T1000 (cell line): ENCODE data around the gene FAM149A.

Experiments
- DNase-seq: peaks from one replicate; lab custom pipeline; 2025; ENCODE audit warnings: mixed read lengths; lab: John Stamatoyannopoulos, UW

The FAM149A gene

GRCh38 chr4:186105647-186106321 lies 1.3 kb downstream of the FAM149A start:
- DNase-seq: no peak

- DNase-seq: no peak
Observed at GRCh38 chr4:186107947-186108346, 3.4 kb downstream of the FAM149A start.

DNA sequence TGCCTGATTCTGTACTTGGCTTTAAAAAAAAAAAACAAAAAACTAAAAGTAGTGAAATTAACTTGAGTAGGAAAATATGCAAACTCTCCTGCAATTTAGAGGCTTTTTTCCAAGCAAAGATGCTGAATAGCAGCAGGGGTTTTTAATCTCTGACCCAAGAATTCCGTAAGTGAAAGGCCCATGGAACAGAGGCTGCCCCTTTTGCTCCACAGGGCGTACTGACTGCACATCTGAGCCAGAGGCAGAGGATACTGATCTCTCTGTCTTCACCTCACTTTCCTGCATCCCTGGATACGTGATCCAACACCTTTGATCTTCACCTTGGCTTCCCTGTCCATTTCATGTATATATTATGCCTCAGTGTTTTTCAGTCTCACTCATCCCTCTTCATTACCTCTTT lies 3.9 kb downstream of the FAM149A start:
- no peak for DNase-seq

DNA sequence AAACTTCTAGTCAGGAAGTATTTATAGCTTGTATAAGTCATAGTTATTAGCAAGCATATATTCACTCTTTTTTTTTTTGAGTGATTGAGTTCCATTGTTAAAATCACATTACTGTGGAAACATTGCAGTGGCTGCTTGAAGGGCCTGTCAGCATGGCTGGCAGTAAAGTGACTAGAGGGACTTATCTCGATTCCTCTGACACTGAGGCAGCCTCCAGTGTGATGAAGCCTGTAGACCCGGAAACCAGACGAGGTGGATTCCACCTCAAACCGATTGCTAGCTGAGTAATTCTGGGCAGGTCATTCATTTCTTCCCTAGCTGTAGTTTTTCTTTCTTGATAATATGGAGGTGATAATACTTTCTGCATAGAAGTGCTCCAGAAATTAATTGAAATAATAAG lies 4.7 kb downstream of the FAM149A start:
- DNase-seq: no peak

- DNase-seq: no peak
Observed at GRCh38 chr4:186116697-186117096, 12.2 kb downstream of the FAM149A start.

DNA sequence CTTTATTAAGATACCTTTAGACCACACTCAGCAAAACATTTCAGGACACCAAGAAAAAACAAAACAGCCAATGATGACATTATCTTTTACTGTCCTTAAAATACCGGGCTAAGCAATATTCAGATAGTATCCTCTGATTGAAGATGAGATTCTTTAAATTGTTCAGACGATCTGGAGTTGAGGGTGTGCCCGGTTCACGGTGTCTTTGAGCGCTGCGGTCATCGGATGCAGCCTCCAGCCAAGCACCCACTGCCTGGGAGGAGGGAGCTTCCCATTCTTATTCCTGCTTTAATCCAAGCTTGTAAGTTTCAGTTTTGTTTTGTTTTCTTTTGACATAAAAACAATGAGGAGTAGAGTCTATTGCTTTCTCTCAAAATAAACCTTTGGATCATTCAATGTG lies 14.1 kb downstream of the FAM149A start:
- DNase-seq: no peak

DNA sequence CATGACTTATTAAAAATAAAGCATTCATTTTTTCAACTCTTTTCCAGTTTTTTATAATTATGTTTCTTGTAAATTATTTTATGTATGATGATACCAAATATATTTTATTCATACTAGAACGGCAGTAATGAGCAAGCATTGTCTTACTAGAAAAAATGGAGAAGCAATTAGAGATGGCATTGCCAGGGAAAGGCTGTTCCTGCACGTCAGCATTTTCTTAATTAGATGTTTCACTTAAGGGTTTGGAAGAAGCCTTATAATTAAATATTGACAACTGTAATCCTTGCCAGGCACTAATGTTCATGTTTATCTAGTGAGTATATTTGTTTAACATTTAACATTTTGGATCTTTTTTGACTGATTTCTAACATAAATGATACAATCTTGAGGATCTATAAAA lies 16.6 kb downstream of the FAM149A start:
- DNase-seq: no peak

- no peak for DNase-seq
Observed at GRCh38 chr4:186128842-186129241, 24.3 kb downstream of the FAM149A start.

DNA sequence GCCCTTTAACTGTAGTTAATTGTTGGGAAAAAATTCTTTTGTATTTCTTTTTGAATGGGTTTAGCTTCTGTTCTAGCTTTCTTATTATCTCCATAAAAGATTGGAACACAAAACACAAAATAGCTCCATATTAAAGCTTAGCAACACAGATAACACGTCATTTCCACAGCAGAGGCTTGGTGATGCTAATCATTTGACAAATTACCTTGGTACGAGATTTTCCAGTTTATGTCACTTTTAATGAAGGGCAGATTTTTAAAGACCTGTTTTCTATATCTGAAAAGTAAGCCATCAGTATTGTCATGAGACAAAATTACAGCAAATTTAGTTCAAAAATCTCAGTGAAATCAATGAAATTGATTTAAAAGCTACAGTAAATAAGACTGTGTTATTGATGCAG lies 27.4 kb downstream of the FAM149A start:
- no peak for DNase-seq

GRCh38 chr4:186132577-186133242 lies 28.2 kb downstream of the FAM149A start:
- no peak for DNase-seq

DNA sequence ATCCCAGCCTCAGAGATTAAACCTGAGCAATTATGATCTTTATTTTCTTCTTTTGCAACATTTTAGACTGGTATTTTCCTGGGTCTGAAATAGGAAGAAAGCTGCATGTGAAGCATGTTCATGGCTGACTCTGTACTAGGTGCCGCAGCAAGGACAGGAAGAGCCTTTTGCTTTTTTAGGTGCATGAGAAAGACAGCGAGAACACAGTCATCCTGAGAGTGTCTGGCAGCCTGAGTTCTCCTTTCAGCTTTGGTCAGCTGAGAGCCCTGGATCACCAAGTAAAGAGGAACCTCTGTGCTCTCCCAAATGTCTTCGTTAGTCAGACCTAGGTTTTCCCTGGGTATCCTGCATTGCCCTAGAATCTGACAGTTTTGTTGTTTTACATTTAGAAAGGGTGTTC lies 29.8 kb downstream of the FAM149A start:
- DNase-seq: no peak

- DNase-seq: no peak
Observed at GRCh38 chr4:186134861-186135260, 30.4 kb downstream of the FAM149A start.

GRCh38 chr4:186137196-186137794 lies 32.8 kb downstream of the FAM149A start:
- DNase-seq: no peak

GRCh38 chr4:186144198-186144945 lies 39.9 kb downstream of the FAM149A start:
- DNase-seq: no peak

DNA sequence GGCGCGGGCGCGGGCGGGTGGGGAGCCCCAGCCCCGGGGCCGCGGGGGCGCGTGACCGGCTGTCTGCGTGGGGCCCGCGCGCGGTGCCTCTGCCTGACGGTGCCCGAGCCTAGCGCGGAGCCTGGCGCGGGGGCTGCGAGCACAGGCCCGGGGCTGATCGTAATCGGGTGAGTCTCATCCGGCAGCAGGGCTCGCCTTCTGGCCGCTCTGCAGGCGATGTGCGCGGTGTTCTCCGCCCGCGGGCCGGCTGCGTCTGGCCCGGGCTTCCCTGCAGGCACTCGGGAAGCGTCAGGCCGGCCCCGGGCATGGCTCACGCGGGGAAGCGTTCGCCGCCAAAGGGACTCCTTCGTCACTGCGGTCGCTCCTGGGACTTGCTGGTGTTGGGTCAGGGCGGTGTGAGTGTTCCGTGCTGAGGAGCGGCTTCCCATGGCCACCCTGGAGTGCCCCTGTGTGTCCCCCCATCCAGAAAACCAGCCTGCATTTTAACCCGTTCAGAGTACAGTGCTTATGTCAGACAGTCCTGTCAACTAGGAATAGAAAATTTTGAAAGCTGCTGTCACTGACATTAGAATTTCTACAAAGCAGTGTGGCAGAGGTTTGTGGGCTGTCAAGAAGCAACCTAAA lies 40.6 kb downstream of the FAM149A start:
- DNase-seq: no peak

DNA sequence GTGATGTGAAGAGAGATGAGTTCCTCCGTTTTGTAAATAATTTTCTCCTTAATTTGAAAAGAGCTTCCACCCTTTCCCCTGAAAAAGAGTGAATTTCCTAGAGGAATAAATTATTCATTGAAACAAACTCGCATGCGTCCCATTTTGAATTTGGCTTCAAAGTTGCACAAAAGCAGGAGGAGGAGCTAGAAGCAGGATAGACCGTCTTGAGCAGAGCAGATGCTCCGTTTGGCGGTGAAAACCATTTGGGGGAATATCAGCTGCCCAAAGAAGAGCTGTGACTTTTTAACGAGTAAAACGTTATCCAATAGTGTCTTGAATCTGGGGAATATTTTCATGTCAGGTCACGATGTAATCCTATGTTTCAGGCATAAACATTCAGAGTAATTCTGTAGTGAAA lies 42.0 kb downstream of the FAM149A start:
- DNase-seq: no peak

GRCh38 chr4:186148336-186148975 lies 44.0 kb downstream of the FAM149A start:
- no peak for DNase-seq

GRCh38 chr4:186149872-186150271 lies 45.4 kb downstream of the FAM149A start:
- no peak for DNase-seq

DNA sequence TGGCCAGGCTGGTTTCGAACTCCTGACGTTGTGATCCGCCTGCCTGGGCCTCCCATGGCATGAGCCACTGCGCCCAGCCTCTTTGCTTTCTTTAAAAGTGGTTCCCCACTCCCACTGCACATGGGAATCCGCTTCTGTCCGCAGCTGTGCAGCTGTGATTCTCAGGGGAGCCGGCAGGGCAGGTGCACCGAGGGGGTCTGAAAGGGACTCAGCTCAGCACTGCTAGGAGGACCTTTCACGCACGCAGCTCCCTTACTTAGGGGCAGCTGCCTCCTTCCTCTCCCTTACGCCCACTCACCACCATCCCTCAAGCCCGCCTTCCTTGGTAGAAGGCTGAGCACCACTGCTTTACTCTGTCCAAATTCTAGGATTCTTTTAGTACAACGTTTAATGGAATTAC lies 46.4 kb downstream of the FAM149A start:
- no peak for DNase-seq

- DNase-seq: no peak
Observed at GRCh38 chr4:186151499-186151898, 47.0 kb downstream of the FAM149A start.

GRCh38 chr4:186158021-186158813 lies 53.7 kb downstream of the FAM149A start:
- no peak for DNase-seq
